SKM-1 (cell line): ENCODE results near the gene PDE1C.

Source experiments
- DNase-seq: peaks from one replicate; lab custom pipeline; 2025; ENCODE audit not compliant: unreplicated experiment; lab: John Stamatoyannopoulos, UW

PDE1C gene

GRCh38 chr7:31786326-31786725, 283.9 kb downstream of the PDE1C start:
- DNase-seq = no peak

DNA sequence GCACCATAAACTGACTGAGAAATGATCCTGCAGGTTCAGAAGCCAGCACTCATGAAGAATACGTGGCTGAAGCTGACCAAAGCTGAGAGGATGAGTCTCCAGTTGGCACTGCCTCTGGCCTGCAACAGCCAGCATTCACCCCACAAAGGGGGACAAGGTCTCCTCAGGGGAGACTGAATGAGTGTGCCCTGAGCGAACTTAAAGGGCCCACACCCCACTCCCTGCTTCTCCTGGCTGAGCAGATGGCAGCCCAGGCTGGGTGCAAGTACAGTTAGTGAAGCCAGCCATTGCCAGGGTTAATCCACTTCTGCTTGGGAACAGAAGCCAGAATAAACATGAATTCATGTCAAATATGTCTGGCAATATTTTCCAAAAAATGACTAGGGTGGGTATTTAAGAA, 285.1 kb downstream of the PDE1C start:
- no peak for DNase-seq

DNA sequence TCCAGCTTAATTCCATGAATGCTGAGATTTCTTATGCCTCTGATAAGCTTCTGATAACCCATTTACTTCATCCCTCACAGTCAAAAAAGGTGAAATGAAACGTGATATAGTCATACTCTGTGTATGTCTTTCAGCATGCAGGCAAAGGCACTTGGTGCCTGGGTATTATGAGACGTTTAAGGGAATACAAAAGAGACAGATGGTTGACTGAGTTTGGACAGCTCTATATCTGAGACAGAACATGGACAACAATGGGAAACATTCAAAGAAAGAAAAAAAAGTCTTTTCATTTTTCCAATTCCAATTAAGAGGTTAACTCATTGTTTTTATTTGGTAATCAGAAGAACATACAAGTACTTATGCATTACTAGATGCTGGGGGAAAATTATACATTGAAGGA, 287.0 kb downstream of the PDE1C start:
- DNase-seq = no peak

DNA sequence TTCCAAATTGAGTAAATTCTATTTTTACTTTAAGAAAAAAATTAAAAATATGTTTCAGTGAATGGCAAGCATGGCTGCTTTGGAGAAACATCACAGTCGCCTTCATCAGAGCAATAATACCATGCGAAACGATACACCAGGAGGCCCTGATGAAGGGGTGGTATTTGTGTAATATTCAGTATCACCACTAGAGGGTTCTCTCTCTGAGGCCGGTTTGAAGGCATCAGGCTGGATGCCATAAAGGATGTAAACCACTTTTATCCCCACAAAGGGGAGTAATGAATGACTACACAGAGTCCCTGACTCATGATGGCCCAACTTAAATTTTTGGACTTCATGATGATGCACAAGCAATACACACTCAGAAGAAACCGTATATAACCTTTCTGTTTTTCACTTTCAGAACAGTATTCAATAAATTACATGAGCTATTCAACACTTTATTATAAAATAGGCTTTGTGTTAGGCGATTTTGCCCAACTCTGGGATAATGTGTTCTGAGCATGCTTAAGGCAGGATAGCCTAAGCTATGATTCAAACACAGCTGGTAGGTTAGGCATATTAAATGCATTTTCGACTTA, 287.7 kb downstream of the PDE1C start:
- DNase-seq = peak; percentile 35

- DNase-seq = no peak
Measured at GRCh38 chr7:31778296-31778695, 291.9 kb downstream of the PDE1C start.

GRCh38 chr7:31776616-31777015, 293.6 kb downstream of the PDE1C start:
- DNase-seq = no peak

- DNase-seq = no peak
Measured at GRCh38 chr7:31775556-31775955, 294.7 kb downstream of the PDE1C start.

GRCh38 chr7:31772211-31772610, 298.0 kb downstream of the PDE1C start:
- DNase-seq = no peak

DNA sequence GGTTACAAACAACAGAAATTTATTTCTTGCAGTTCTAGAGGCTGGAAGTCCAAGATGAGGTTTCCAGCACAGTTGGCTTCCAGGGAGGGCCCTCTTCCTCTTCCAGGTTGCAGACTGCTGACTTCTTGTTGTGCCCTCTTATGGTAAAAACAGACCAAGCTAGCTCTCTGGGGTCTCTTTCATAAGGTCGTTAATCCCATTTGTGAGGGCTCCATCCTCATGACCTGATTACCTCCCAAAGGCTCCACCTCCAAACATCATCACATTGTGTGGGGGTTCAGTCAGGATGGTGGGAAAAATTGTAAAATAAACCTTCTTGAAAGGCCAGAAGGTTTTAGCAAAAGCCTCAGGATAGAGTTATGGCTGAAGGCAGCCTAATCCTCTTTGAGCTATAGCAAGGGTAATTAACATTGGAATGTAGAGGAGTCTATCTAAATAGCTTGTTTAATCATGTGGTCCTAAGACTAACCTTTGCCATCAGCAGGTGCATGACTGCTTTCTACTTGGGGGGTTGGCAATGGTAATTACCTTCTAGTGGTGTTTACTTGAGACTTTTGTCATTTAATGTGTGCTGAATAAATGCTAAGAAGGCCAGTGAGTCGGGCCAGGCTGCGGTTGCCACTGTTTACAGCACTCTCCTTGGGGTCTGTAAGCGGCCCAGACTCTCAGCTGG, 302.4 kb downstream of the PDE1C start:
- DNase-seq = no peak

GRCh38 chr7:31764462-31764861, 305.7 kb downstream of the PDE1C start:
- no peak for DNase-seq

- no peak for DNase-seq
Measured at GRCh38 chr7:31763548-31763947, 306.7 kb downstream of the PDE1C start.

DNA sequence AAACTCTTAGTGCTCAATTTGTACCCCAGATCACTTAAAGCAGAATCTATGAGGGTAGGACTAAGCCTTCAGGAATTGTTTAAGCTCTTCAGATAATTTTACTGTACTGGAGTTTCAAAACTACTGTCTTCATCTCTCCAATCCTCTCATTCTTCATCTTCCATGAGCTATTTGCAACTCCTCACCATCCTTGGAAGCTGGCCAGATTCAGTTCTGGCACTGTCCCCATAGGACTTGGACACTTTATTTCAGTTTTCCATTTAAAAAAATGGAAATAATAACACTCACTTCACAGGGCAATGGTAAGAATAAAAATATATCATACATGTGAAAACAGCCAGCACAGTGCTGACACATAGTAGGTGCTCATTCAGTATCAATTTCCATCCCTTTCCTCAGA, 308.6 kb downstream of the PDE1C start:
- no peak for DNase-seq

GRCh38 chr7:31758755-31759154, 311.5 kb downstream of the PDE1C start:
- DNase-seq = no peak

GRCh38 chr7:31751726-31752125, 318.5 kb downstream of the PDE1C start:
- no peak for DNase-seq

GRCh38 chr7:31748084-31748483, 322.1 kb downstream of the PDE1C start:
- DNase-seq = no peak

- no peak for DNase-seq
Measured at GRCh38 chr7:31747553-31747952, 322.7 kb downstream of the PDE1C start.

GRCh38 chr7:31744294-31744874, 325.8 kb downstream of the PDE1C start:
- peak; percentile 61 for DNase-seq

DNA sequence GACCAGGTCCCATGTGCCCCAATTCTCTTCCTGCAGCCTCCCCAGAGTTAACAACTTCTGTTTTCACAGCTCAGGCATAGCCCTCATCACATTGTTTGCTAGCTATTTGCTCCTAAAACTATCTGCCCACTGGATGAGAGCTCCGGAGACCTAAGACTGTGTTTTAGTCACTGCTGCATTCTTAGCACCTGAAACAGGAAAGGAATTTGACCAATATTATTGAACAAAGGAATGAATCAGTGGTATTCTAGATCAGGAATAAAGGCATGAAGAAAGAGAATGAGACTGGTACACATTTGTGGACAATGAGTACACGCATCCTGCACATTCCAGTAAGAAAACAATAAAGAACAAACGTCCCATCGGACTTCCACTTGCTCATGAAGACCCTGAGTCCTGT, 328.4 kb downstream of the PDE1C start:
- DNase-seq = no peak

DNA sequence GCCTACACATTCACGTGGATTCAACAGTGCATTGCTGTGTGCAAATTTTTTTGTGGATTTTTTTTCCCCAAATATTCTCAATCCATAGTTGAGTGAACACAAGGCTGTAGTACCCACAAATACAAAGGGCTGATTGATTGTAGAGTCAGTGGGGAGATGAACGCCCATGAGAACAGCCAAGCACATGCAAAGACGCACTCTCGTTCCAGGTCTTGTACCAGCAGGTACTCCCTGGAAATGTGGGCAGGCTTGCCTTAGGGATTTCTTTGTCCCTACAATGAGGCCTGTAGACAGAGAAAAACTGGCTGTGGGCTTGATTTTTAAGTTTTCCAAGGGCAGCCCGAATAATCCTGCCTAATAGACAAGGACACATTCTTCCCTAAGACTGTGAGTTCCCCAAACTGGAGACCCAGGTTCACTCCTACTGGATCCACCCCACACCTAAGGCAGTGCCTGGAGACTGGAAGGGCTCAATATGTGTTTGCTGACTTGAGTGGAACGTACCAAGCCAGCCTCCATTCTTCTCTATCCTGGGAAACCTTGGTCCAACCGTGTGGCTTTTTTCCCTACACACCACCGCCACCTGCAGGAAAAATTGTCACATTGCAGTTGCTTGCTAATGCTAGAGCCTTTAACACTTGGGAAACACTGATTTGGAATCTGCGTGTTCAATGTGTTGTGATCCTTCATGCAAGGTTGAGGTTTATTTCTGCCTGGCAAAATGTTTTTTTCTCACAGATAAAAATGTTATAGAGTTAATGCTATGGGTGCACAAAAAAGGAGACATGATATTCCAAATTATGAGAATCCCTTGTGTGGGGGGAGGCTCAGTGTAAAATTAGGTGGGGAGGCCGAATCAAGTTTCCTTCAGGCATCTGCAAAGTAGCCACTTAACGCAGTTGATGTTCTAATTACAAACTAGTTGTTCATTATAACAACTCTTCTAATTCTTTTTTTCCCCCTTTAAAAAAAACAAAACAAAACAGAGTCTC, 333.9 kb downstream of the PDE1C start:
- DNase-seq = peak; percentile 51

GRCh38 chr7:31734456-31734855, 335.8 kb downstream of the PDE1C start:
- DNase-seq = no peak

- DNase-seq = no peak
Measured at GRCh38 chr7:31729195-31729804, 340.9 kb downstream of the PDE1C start.
